Osteocyte (in vitro differentiated cells): ENCODE data around the gene LSM7. TPM values are rescaled to one million over a fixed set of nuclear protein-coding genes. Genes with fewer than 3 reads are reported as not detected.

Experiments
- DNase-seq: peaks from one replicate; pipeline ENCODE4 v3.0.0; 2021; ENCODE audit warnings: mixed read lengths; ENCODE audit not compliant: unreplicated experiment; ENCODE audit errors: extremely low spot score
- H3K27ac Mint-ChIP-seq: one replicate; pipeline ENCODE4 v1.8.0; 2021; ENCODE audit warnings: mild to moderate bottlenecking, mixed read lengths; ENCODE audit not compliant: unreplicated experiment
- H3K27me3 Mint-ChIP-seq: one replicate; pipeline ENCODE4 v1.8.0; 2021; ENCODE audit warnings: mixed read lengths; ENCODE audit not compliant: unreplicated experiment
- H3K36me3 Mint-ChIP-seq: one replicate; pipeline ENCODE4 v1.8.0; 2021; ENCODE audit warnings: mixed read lengths; ENCODE audit not compliant: unreplicated experiment
- H3K4me1 Mint-ChIP-seq: one replicate; pipeline ENCODE4 v1.8.0; 2021; ENCODE audit warnings: mixed read lengths; ENCODE audit not compliant: unreplicated experiment
- H3K4me3 Mint-ChIP-seq: one replicate; pipeline ENCODE4 v1.8.0; 2021; ENCODE audit warnings: mild to moderate bottlenecking, moderate library complexity, mixed read lengths; ENCODE audit not compliant: unreplicated experiment
- H3K9me3 Mint-ChIP-seq: one replicate; pipeline ENCODE4 v1.8.0; 2021; ENCODE audit warnings: mixed read lengths; ENCODE audit not compliant: unreplicated experiment
- total RNA-seq: library from RNA; stranded (reverse); gene quantifications from 2 replicates; pipeline ENCODE4 v1.2.1, GENCODE V29; 2021
- TF ChIP-seq, protein P1 (sequence below): fragments of 200-600 bp; sonication (generic); IDR thresholded peaks from 2 replicates; pipeline ENCODE4 v1.5.0; 2021; ENCODE audit warnings: antibody characterized with exemption, mild to moderate bottlenecking, moderate library complexity

LSM7 gene
- total RNA-seq, 1 donor from 2014 or later = 77.8 TPM

DNA sequence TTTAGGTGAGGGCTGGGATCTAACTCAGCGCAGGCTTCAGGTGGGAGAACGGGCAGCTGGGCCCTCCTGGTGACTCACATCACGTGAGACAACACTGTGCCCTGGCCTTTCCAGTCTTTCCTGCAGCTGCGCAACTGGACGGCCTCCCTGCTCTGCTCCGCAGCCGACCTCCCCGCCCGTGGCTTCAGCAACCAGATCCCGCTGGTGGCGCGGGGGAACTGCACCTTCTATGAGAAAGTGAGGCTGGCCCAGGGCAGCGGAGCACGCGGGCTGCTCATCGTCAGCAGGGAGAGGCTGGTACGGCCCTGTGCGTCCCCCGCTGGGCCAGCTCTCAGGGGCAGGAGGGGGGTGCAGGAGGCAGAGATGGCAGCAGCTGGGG, 8.9 kb upstream of the LSM7 start:
- no peaks in the 10 kb centered on the region for H3K36me3 Mint-ChIP-seq
- H3K27ac Mint-ChIP-seq = no peak overlapping the region
- no peaks in the 10 kb centered on the region for H3K27me3 Mint-ChIP-seq
- no peaks in the 10 kb centered on the region for H3K9me3 Mint-ChIP-seq
- TF ChIP-seq, protein P1, sequence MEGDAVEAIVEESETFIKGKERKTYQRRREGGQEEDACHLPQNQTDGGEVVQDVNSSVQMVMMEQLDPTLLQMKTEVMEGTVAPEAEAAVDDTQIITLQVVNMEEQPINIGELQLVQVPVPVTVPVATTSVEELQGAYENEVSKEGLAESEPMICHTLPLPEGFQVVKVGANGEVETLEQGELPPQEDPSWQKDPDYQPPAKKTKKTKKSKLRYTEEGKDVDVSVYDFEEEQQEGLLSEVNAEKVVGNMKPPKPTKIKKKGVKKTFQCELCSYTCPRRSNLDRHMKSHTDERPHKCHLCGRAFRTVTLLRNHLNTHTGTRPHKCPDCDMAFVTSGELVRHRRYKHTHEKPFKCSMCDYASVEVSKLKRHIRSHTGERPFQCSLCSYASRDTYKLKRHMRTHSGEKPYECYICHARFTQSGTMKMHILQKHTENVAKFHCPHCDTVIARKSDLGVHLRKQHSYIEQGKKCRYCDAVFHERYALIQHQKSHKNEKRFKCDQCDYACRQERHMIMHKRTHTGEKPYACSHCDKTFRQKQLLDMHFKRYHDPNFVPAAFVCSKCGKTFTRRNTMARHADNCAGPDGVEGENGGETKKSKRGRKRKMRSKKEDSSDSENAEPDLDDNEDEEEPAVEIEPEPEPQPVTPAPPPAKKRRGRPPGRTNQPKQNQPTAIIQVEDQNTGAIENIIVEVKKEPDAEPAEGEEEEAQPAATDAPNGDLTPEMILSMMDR = peak; percentile 41
- H3K4me1 Mint-ChIP-seq = peaks cover 6% of the 10 kb centered on the region
- no peak overlapping the region for H3K4me3 Mint-ChIP-seq
- no peak for DNase-seq

DNA sequence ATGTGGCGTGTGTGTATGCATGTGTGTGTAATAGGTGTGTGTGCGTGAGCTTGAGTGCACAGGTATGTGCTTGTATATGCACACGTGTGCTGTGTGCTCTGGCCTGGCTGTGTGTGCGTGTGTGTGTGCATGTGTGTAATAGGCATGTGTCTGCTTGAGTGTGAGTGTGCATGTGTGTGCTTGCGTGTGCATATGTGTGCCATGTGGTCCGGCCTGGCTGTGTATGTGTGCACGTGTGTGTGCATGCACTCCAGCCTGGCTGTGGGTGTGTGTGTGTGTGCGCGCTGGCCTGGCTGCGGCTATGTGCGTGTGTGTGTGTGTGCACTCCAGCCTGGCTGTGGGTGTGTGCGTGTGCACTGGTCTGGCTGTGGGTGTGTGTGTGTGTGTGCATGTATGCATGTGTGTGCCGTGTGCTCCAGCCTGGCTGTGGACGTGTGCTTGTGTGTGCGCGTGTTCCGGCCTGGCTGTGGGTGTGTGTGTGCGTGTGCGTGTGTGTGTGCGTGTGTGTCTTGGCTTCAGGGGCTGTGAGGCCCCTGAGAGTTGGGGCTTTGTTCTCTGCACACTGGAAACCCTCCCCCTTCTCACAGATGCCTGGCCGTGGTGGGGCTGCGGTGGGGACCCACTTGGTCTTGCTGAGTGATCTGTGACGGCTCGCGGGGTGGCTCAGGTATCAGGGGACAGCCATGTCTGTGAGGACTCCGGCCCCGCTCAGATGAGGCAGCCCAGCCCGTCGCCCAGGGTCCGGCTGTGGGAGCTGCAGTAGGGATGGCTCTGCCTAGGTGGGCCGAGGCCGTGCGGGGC, 8.3 kb upstream of the LSM7 start:
- no peak for DNase-seq
- Mint-ChIP-seq H3K36me3 (no peaks in the 10 kb centered on the region), H3K4me1 (peaks cover 6% of the 10 kb centered on the region), H3K4me3 (no peak overlapping the region), H3K27ac (no peak overlapping the region), H3K9me3 (no peaks in the 10 kb centered on the region), H3K27me3 (no peaks in the 10 kb centered on the region)
- TF ChIP-seq, protein P1 = no peak

DNA sequence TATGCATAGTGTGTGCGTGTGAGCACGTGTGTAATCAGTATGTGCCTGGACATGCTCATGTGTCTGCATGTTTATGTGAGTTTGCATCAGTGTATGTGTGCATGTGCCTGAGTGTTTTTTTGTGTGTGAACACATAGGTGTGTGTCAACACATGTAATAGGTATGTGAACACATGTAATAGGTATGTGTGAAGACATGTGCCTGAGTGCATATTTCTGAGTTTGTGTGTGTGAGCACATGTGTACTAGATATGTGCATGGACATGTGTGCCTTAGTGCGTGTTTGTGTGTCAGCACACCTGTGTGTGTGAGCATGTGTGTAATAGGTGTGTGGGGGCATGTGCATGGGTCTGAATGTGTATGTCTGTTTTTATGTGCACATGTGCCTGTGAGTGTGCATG, 7.5 kb upstream of the LSM7 start:
- DNase-seq = no peak
- Mint-ChIP-seq H3K4me3 (no peak overlapping the region), H3K27me3 (no peaks in the 10 kb centered on the region), H3K4me1 (peaks cover 11% of the 10 kb centered on the region), H3K9me3 (no peaks in the 10 kb centered on the region), H3K27ac (no peak overlapping the region), H3K36me3 (no peaks in the 10 kb centered on the region)
- TF ChIP-seq, protein P1 = no peak

DNA sequence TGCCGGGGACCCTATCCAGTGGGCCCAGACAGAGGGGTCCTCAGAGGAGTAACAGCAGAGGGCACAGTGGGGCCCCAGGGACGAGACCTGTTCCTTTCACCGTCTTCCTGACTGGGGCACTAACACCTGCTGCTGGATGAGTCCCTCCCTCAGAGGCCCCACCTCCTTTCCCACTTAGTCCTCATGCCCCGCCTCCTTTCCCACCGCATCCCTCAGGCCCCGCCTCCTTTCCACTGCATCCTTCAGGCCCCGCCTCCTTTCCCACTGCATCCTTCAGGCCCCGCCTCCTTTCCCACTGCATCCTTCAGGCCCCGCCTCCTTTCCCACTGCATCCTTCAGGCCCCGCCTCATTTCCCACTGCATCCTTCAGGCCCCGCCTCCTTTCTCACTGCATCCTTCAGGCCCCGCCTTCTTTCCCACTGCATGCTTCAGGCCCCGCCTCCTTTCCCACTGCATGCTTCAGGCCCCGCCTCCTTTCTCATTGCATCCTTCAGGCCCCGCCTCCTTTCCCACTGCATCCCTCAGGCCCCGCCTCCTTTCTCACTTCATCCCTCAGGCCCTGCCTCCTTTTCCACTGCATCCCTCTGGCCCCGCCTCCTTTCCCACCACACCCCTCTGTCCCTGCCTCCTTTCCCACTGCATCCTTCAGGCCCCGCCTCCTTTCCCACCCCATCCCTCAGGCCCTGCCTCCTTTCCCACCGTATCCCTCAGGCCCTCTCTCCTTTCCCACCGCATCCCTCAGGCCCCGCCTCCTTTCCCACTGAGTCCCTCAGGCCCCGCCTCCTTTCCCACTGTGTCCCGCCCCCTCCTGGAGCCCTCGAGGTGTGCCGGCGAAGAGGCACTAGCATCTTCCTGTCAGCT, 6.8 kb upstream of the LSM7 start:
- Mint-ChIP-seq H3K4me3 (no peak overlapping the region), H3K27me3 (no peaks in the 10 kb centered on the region), H3K36me3 (no peaks in the 10 kb centered on the region), H3K9me3 (no peaks in the 10 kb centered on the region), H3K27ac (no peak overlapping the region), H3K4me1 (peaks cover 18% of the 10 kb centered on the region)
- DNase-seq = no peak
- TF ChIP-seq, protein P1 = no peak

DNA sequence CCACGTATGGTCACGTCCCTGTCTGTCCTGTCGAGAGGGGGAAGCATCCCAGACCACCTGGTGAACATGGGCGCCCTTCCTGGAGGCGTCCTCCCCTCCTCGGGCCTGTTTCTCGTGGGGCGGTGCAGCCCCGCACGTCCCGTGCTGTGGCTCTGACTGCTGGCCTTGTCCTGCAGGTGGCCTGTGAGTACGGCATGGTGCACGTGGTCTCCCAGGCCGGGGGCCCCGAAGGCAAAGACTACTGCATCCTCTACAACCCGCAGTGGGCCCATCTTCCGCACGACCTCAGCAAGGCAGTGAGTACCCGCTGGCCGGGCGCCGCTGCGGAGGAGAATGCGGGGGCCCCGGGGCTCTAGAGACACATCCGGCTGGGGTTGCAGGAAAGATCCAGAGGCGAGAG, 6.0 kb upstream of the LSM7 start:
- no peaks in the 10 kb centered on the region for H3K9me3 Mint-ChIP-seq
- no peak overlapping the region for H3K4me3 Mint-ChIP-seq
- no peaks in the 10 kb centered on the region for H3K27me3 Mint-ChIP-seq
- no peaks in the 10 kb centered on the region for H3K36me3 Mint-ChIP-seq
- no peak overlapping the region for H3K27ac Mint-ChIP-seq
- peaks cover 24% of the 10 kb centered on the region for H3K4me1 Mint-ChIP-seq
- DNase-seq = no peak
- TF ChIP-seq, protein P1 = no peak
